HCT116 (cell line): ENCODE data around the gene MYBL2. TPM values are rescaled to one million over a fixed set of nuclear protein-coding genes. Genes with fewer than 3 reads are reported as not detected.

Experiments used
- ATAC-seq: fragments of 200-7000 bp; cut with Tn5 transposase; 2 replicates; pipeline ENCODE4 v1.9.1; 2020; ENCODE audit warnings: mild to moderate bottlenecking, moderate library complexity
- BruUV-seq: library from RNA; stranded (reverse); fragments of 400-500 nt; replicated peaks from 2 replicates; lab custom pipeline; 2021; lab: Mats Ljungman, UMichigan
- CTCF ChIA-PET: fragments of 300-600 bp; sonication (Branson Sonifier 250); formaldehyde crosslinking; loops from one replicate; lab custom pipeline; 2021; ENCODE audit warnings: antibody characterized with exemption; lab: Charles Lee
- POLR2A ChIA-PET: fragments of 300-600, 350-600 bp; sonication (Branson Sonifier 250); formaldehyde crosslinking; loops from one replicate; lab custom pipeline; 2021; ENCODE audit warnings: antibody characterized with exemption; lab: Charles Lee
- RAD21 ChIA-PET, 2 experiments: fragments of 300-600 bp; sonication (Branson Sonifier 250); formaldehyde crosslinking; loops; one replicate each; lab custom pipeline; 2023; ENCODE audit warnings: low total read pairs in 2 of 2; ENCODE audit not compliant: uncharacterized antibody in 2 of 2, unreplicated experiment in 2 of 2, low non-redundant PET in 1 of 2; lab: Charles Lee
- DNase-seq: peaks from one replicate; pipeline ENCODE4 v3.0.0-alpha.2; 2010; ENCODE audit warnings: low read depth, low spot score
- H2AFZ ChIP-seq: fragments of 200-600 bp; shearing (Covaris generic), sonication (generic); 2 replicates; pipeline ENCODE4 v1.6.1; 2017; ENCODE audit warnings: low read depth, mixed run types, mixed read lengths, antibody characterized with exemption, low read length; ENCODE audit not compliant: poor library complexity, severe bottlenecking
- H3K27ac ChIP-seq: 2 replicates; pipeline ENCODE4 v1.5.1; 2012; ENCODE audit warnings: low read depth, low read length
- H3K27me3 ChIP-seq: fragments of 200-600 bp; sonication (generic); 2 replicates; pipeline ENCODE4 v1.6.1; 2016; ENCODE audit warnings: mixed run types, low read length, mixed read lengths; ENCODE audit not compliant: insufficient read depth
- H3K36me3 ChIP-seq, 2 experiments: fragments of 200-500 bp in 1 of 2; fragments of 200-600 bp in 1 of 2; sonication (Bioruptor generic) in 1 of 2; sonication (generic) in 1 of 2; 2 replicates each; pipeline versions ENCODE4 v1.5.1 to v1.6.1; 2014 to 2016; ENCODE audit warnings: low read length in 2 of 2, inconsistent platforms in 1 of 2, mixed read lengths in 1 of 2, mixed run types in 1 of 2; ENCODE audit not compliant: insufficient read depth in 2 of 2, control insufficient read depth in 1 of 2
- H3K4me1 ChIP-seq, 2 experiments: fragments of 200-600 bp in 1 of 2; sonication (generic) in 1 of 2; 2 replicates each; pipeline versions ENCODE4 v1.5.1 to v1.6.1; 2012 to 2017; ENCODE audit warnings: low read length in 2 of 2, inconsistent platforms in 1 of 2, mild to moderate bottlenecking in 1 of 2, mixed read lengths in 1 of 2, mixed run types in 1 of 2, moderate library complexity in 1 of 2; ENCODE audit not compliant: insufficient read depth in 2 of 2, control insufficient read depth in 1 of 2
- H3K4me2 ChIP-seq: fragments of 200-600 bp; sonication (generic); 2 replicates; pipeline ENCODE4 v1.6.1; 2017; ENCODE audit warnings: mixed run types, low read length, mixed read lengths
- H3K4me3 ChIP-seq, 2 experiments: fragments of 200-600 bp in 1 of 2; sonication (generic) in 1 of 2; replicated peaks in 1 of 2; 2 replicates each; pipeline ENCODE4 v1.5.1; 2011 to 2016; ENCODE audit warnings: low read length in 2 of 2, control low read depth in 1 of 2, low read depth in 1 of 2, mild to moderate bottlenecking in 1 of 2, mixed read lengths in 1 of 2, mixed run types in 1 of 2
- H3K79me2 ChIP-seq: fragments of 200-600 bp; sonication (generic); 2 replicates; pipeline ENCODE4 v1.6.1; 2017; ENCODE audit warnings: mild to moderate bottlenecking, mixed run types, low read length, moderate library complexity, mixed read lengths; ENCODE audit not compliant: insufficient read depth
- H3K9ac ChIP-seq: fragments of 200-600 bp; sonication (generic); 2 replicates; pipeline ENCODE4 v1.6.1; 2016; ENCODE audit warnings: low read length, mixed read lengths
- H3K9me2 ChIP-seq: fragments of 200-600 bp; sonication (generic), shearing (Covaris generic); 2 replicates; pipeline ENCODE4 v1.6.1; 2017; ENCODE audit warnings: mixed run types, mild to moderate bottlenecking, moderate library complexity; ENCODE audit not compliant: insufficient read depth
- H3K9me3 ChIP-seq, 2 experiments: fragments of 200-500 bp in 1 of 2; fragments of 200-600 bp in 1 of 2; sonication (Bioruptor generic) in 1 of 2; sonication (generic) in 1 of 2; 2 replicates each; pipeline ENCODE4 v1.6.1; 2014 to 2017; ENCODE audit warnings: low read length in 2 of 2, mixed read lengths in 2 of 2, inconsistent platforms in 1 of 2, low read depth in 1 of 2, mild to moderate bottlenecking in 1 of 2, mixed run types in 1 of 2, moderate library complexity in 1 of 2; ENCODE audit not compliant: control insufficient read depth in 1 of 2, insufficient read depth in 1 of 2
- H4K20me1 ChIP-seq: fragments of 200-600 bp; sonication (generic), shearing (Covaris generic); 2 replicates; pipeline ENCODE4 v1.6.1; 2017; ENCODE audit warnings: mixed run types, mild to moderate bottlenecking, moderate library complexity; ENCODE audit not compliant: insufficient read depth
- CEBPB ChIP-seq: IDR thresholded peaks from 2 replicates; pipeline ENCODE4 v1.6.1; 2012; ENCODE audit warnings: low read depth
- EGR1 ChIP-seq: IDR thresholded peaks from 2 replicates; pipeline ENCODE4 v1.6.1; 2012; ENCODE audit warnings: low read depth
- EZH2 ChIP-seq: fragments of 200-600 bp; sonication (generic); IDR thresholded peaks from 2 replicates; pipeline ENCODE4 v1.6.1; 2017; ENCODE audit warnings: antibody characterized with exemption, mixed run types
- ZFX ChIP-seq: fragments of 450-650 bp; IDR thresholded peaks from 2 replicates; pipeline ENCODE4 v1.6.1; 2017
- ZNF274 ChIP-seq: fragments of 200-500 bp; sonication (Bioruptor generic); IDR thresholded peaks from 2 replicates; pipeline ENCODE4 v1.6.1; 2014; ENCODE audit warnings: mild to moderate bottlenecking, low read depth, low read length, inconsistent platforms
- intact Hi-C: fragments of 100-400 bp; cut with micrococcal nuclease; formaldehyde crosslinking; loops from 2 replicates; pipeline ENCODE4 v1.10.0; 2022
- total RNA-seq: library from RNA; stranded (reverse); gene quantifications from one replicate; pipeline ENCODE4 v1.2.1, GENCODE V29; 2021; ENCODE audit not compliant: unreplicated experiment
- TF ChIP-seq, protein P1 (sequence below): IDR thresholded peaks from 2 replicates; pipeline ENCODE4 v1.6.1; 2011; ENCODE audit warnings: mild to moderate bottlenecking, low read length, moderate library complexity; ENCODE audit not compliant: insufficient replicate concordance; ENCODE audit errors: extremely low read depth
- TF ChIP-seq, protein P2 (sequence below): IDR thresholded peaks from 2 replicates; pipeline ENCODE4 v1.6.1; 2012; ENCODE audit warnings: low read depth

Gene MYBL2
- total RNA-seq, 1 experiment from 2014 or later = 92.1 TPM

DNA sequence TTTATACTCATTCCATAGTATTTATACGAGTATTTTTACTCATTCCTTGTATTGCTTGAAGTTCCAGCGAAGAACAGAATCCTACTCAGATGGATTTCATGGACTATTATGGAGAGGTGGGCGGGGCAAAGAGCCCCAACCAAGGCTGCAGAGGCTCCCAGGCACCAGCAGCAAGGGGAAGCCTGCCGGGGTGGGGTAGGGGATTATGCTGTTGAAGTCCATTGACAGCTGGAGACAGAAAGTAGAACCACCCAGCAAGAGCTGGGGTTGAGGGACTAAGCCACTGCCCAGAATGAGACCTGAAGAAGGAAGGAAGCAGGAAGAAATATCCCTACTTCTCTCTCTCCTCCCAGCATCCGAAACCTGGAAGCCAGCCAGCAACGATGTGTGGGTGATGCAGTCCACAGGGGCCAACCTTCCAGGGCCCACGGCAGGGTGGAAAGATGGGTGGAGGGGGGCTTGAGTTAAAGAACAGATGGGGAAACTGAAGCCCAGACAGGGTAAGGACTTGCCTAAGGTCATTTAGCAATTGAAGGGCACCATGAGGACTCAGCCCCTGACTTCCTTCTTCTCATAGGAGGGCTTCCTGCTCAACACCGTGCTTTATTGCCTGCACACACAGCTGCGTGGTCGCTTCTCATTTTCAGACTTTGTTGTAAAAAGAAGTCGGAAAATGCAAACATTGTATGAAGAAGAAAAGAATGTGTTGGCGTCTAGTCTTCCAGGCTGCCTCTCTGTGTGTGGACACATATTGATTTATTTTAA is 78.2 kb downstream of the MYBL2 start:
- Histone ChIP-seq H3K27me3 (no peaks in the 10 kb centered on the region), H3K4me3 (0 out of 4 replicates have a peak overlapping the region, but pooled peaks of 1 of the 2 experiments have one; percentile 10), H3K9me3 (no peaks in the 10 kb centered on the region), H3K79me2 (no peaks in the 10 kb centered on the region), H2AFZ (peak overlapping the region; percentile 88), H3K4me2 (peak overlapping the region; percentile 62), H4K20me1 (no peaks in the 10 kb centered on the region), H3K4me1 (peaks cover 2 to 39% of the 10 kb centered on the region in 2 experiments; a peak in 3 of 4 replicates), H3K36me3 (no peaks in the 10 kb centered on the region), H3K9ac (0 out of 2 replicates have a peak overlapping the region, but pooled peaks have one; percentile 7), H3K27ac (no peak overlapping the region), H3K9me2 (no peaks in the 10 kb centered on the region)
- ATAC-seq (no peak), DNase-seq (no peak)
- no peak for TF ChIP-seq EZH2
- no peak for TF ChIP-seq ZFX
- TF ChIP-seq CEBPB = no peak
- TF ChIP-seq, protein P1, sequence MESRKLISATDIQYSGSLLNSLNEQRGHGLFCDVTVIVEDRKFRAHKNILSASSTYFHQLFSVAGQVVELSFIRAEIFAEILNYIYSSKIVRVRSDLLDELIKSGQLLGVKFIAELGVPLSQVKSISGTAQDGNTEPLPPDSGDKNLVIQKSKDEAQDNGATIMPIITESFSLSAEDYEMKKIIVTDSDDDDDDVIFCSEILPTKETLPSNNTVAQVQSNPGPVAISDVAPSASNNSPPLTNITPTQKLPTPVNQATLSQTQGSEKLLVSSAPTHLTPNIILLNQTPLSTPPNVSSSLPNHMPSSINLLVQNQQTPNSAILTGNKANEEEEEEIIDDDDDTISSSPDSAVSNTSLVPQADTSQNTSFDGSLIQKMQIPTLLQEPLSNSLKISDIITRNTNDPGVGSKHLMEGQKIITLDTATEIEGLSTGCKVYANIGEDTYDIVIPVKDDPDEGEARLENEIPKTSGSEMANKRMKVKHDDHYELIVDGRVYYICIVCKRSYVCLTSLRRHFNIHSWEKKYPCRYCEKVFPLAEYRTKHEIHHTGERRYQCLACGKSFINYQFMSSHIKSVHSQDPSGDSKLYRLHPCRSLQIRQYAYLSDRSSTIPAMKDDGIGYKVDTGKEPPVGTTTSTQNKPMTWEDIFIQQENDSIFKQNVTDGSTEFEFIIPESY = no peak
- TF ChIP-seq, protein P2, sequence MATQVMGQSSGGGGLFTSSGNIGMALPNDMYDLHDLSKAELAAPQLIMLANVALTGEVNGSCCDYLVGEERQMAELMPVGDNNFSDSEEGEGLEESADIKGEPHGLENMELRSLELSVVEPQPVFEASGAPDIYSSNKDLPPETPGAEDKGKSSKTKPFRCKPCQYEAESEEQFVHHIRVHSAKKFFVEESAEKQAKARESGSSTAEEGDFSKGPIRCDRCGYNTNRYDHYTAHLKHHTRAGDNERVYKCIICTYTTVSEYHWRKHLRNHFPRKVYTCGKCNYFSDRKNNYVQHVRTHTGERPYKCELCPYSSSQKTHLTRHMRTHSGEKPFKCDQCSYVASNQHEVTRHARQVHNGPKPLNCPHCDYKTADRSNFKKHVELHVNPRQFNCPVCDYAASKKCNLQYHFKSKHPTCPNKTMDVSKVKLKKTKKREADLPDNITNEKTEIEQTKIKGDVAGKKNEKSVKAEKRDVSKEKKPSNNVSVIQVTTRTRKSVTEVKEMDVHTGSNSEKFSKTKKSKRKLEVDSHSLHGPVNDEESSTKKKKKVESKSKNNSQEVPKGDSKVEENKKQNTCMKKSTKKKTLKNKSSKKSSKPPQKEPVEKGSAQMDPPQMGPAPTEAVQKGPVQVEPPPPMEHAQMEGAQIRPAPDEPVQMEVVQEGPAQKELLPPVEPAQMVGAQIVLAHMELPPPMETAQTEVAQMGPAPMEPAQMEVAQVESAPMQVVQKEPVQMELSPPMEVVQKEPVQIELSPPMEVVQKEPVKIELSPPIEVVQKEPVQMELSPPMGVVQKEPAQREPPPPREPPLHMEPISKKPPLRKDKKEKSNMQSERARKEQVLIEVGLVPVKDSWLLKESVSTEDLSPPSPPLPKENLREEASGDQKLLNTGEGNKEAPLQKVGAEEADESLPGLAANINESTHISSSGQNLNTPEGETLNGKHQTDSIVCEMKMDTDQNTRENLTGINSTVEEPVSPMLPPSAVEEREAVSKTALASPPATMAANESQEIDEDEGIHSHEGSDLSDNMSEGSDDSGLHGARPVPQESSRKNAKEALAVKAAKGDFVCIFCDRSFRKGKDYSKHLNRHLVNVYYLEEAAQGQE = no peak
- TF ChIP-seq ZNF274 = no peak
- TF ChIP-seq EGR1 = no peak
- ChIA-PET POLR2A (no interaction called here), CTCF (interaction anchor here (1.0 kb wide), 1 partner anchor 207 kb away, joined by 3 read pairs; no protein-coding TSS in a partner anchor), RAD21 (no interaction called here)
- intact Hi-C loops = no loop called here
- BruUV-seq = no TSS peak
